ENCODE data around the gene RAD1. TPM values are rescaled to one million over a fixed set of nuclear protein-coding genes. Genes with fewer than 3 reads are reported as not detected.

The RAD1 gene, protein sequence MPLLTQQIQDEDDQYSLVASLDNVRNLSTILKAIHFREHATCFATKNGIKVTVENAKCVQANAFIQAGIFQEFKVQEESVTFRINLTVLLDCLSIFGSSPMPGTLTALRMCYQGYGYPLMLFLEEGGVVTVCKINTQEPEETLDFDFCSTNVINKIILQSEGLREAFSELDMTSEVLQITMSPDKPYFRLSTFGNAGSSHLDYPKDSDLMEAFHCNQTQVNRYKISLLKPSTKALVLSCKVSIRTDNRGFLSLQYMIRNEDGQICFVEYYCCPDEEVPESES
- 24.9 TPM for polyA plus RNA-seq (2013, experiment 1 of 2)
- polyA plus RNA-seq (2013, experiment 2 of 2), result 26.3 TPM

DNA sequence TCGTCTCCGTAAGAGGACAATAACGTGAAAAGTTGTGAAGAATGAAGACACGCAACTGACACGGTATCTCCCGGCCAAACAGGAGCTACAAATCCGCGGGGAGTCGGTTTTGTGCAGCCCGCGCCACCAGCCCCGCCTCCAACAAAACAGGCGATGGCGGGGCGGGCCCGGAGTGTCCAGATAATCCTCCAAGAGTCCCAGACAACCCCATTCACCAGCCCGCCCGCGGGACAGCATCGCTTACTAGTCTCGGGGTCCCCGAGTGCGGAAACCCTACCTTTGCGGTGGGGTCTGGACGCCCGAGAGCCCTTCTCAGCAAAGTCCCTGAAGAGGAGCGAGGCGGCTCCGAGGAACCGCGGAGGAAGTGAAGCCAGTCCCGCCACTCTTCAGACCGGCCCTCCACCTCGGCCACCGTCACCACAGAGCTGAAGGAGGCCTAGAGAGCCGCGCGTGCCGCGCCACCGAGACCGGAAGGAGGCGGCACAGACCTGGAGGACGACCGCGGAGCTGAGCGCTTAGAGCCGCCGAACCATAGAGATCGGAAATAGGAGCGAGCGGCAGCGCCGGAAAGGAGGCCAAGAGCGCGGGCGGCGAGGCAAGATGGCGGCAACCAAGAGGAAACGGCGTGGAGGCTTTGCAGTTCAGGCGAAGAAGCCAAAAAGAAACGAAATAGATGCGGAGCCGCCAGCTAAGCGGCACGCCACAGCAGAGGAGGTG lies at the start of gene RAD1, which contains the start of gene BRIX1:
Gene RAD1, minus strand, starts transcription at position 366 of the 717 bp plus-strand sequence. CDS start 612 bp downstream, outside the sequence.
Gene BRIX1, plus strand, starts transcription at position 573 of the 717 bp plus-strand sequence. Its CDS starts 28 bp downstream, at position 601.
- no peak within 1 kb of the TSS for H4K91ac ChIP-seq (ENCODE audit: low read depth, low read length, poor library complexity)
- peak within 1 kb of the TSS; percentile 86 for H4K8ac ChIP-seq (ENCODE audit: low read depth, low read length)
- peak within 1 kb of the TSS; percentile 56 for H3K14ac ChIP-seq (ENCODE audit: low read length)
- peaks cover 4 to 8% of the 10 kb centered on the region in 2 donors for H3K4me1 ChIP-seq (ENCODE audit: control insufficient read depth in 2 of 2, insufficient read depth in 1 of 2, low read depth in 1 of 2, low read length in 2 of 2)
- H3K27me3 ChIP-seq (ENCODE audit: control insufficient read depth in 3 of 3, insufficient read depth in 3 of 3, low read depth in 1 of 3, low read length in 3 of 3), result no peaks in the 10 kb centered on the region
- H3K36me3 ChIP-seq (replicated peaks in 1 of 2; ENCODE audit: control insufficient read depth in 2 of 2, insufficient read depth in 2 of 2, low read length in 2 of 2), result peaks cover 7 to 61% of the 10 kb centered on the region in 2 donors
- H2AK5ac ChIP-seq (ENCODE audit: low read depth, low read length), result peak within 1 kb of the TSS; percentile 65
- no peak within 1 kb of the TSS for H2BK12ac ChIP-seq (ENCODE audit: low read length)
- peak within 1 kb of the TSS; percentile 95 for H2BK5ac ChIP-seq (ENCODE audit: low read length)
- H3K4me3 ChIP-seq (ENCODE audit: low read length in 2 of 2), result peak within 1 kb of the TSS; percentile 94 to 95
- H3K4ac ChIP-seq (ENCODE audit: low read length), result no peak within 1 kb of the TSS
- H3K9ac ChIP-seq (ENCODE audit: low read depth, low read length, poor library complexity), result peak within 1 kb of the TSS; percentile 97
- H3K79me1 ChIP-seq (ENCODE audit: low read depth, low read length), result peaks cover 5% of the 10 kb centered on the region
- H3K9me3 ChIP-seq (replicated peaks in 1 of 2; ENCODE audit: control insufficient read depth in 2 of 2, insufficient read depth in 1 of 2, low read depth in 1 of 2, low read length in 2 of 2), result no peaks in the 10 kb centered on the region
- peak within 1 kb of the TSS; percentile 95 for H2AFZ ChIP-seq (ENCODE audit: low read length)
- peak within 1 kb of the TSS; percentile 88 for H3K27ac ChIP-seq (replicated peaks; ENCODE audit: low read length)
- H3K4me2 ChIP-seq (ENCODE audit: insufficient read depth, low read length, poor library complexity, severe bottlenecking), result peak within 1 kb of the TSS; percentile 84
- no CpG with 5 or more reads among the region's 67 CpGs for WGBS, 2 donors (ENCODE audit: extremely low coverage in 2 of 2, insufficient read length in 2 of 2, insufficient replicate concordance in 1 of 2)
- peak within 1 kb of the TSS; percentile 49 for H2BK15ac ChIP-seq (ENCODE audit: low read length)
- H3K23ac ChIP-seq (ENCODE audit: low read depth, low read length, poor library complexity), result peak within 1 kb of the TSS; percentile 97
- DNase-seq (ENCODE audit: low spot score), result peak; percentile 93
- H3K18ac ChIP-seq (ENCODE audit: low read length), result peak within 1 kb of the TSS; percentile 97
- H2BK120ac ChIP-seq (ENCODE audit: low read depth, low read length), result no peak within 1 kb of the TSS

DNA sequence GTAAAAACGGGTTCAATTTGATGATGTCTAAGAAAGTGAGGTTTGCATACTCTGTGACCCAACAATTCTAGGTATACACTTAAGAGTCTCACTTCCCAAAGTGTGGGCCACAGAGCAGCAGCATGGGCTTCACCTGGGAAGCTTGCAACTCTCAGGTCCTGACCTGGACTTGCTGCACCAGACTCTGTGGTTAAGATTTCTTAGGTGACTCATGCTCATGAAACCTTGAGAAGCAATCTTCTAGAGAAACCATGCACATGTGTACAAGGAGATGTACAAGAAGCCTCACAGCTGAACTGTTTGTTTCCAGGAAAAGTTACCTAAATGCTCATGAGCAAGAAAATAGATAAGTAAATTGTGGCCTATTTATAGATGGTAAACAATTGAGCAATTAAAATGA lies 44.0 kb upstream of the RAD1 start:
- Histone ChIP-seq H3K27me3 (ENCODE audit: control insufficient read depth in 3 of 3, insufficient read depth in 3 of 3, low read depth in 1 of 3, low read length in 3 of 3) (no peaks in the 10 kb centered on the region), H3K36me3 (replicated peaks in 1 of 2; ENCODE audit: control insufficient read depth in 2 of 2, insufficient read depth in 2 of 2, low read length in 2 of 2) (peaks cover 2 to 32% of the 10 kb centered on the region in 2 donors), H2BK5ac (ENCODE audit: low read length) (no peak overlapping the region), H3K9me3 (replicated peaks in 1 of 2; ENCODE audit: control insufficient read depth in 2 of 2, insufficient read depth in 1 of 2, low read depth in 1 of 2, low read length in 2 of 2) (no peaks in the 10 kb centered on the region), H3K4me3 (ENCODE audit: low read length in 2 of 2) (no peak overlapping the region), H2AFZ (ENCODE audit: low read length) (no peak overlapping the region), H3K4me2 (ENCODE audit: insufficient read depth, low read length, poor library complexity, severe bottlenecking) (no peak overlapping the region), H2BK120ac (ENCODE audit: low read depth, low read length) (no peak overlapping the region), H3K4me1 (ENCODE audit: control insufficient read depth in 2 of 2, insufficient read depth in 1 of 2, low read depth in 1 of 2, low read length in 2 of 2) (no peaks in the 10 kb centered on the region), H2AK5ac (ENCODE audit: low read depth, low read length) (no peak overlapping the region), H2BK12ac (ENCODE audit: low read length) (no peak overlapping the region), H3K14ac (ENCODE audit: low read length) (no peak overlapping the region), H4K8ac (ENCODE audit: low read depth, low read length) (no peak overlapping the region), H3K27ac (replicated peaks; ENCODE audit: low read length) (no peak overlapping the region), H3K4ac (ENCODE audit: low read length) (no peak overlapping the region), H3K9ac (ENCODE audit: low read depth, low read length, poor library complexity) (no peak overlapping the region), H2BK15ac (ENCODE audit: low read length) (no peak overlapping the region), H4K91ac (ENCODE audit: low read depth, low read length, poor library complexity) (no peak overlapping the region), H3K18ac (ENCODE audit: low read length) (no peak overlapping the region), H3K23ac (ENCODE audit: low read depth, low read length, poor library complexity) (no peak overlapping the region), H3K79me1 (ENCODE audit: low read depth, low read length) (no peaks in the 10 kb centered on the region)
- no peak for DNase-seq (ENCODE audit: low spot score)
- no CpG with 5 or more reads among the region's 1 CpG for WGBS, 2 donors (ENCODE audit: extremely low coverage in 2 of 2, insufficient read length in 2 of 2, insufficient replicate concordance in 1 of 2)

DNA sequence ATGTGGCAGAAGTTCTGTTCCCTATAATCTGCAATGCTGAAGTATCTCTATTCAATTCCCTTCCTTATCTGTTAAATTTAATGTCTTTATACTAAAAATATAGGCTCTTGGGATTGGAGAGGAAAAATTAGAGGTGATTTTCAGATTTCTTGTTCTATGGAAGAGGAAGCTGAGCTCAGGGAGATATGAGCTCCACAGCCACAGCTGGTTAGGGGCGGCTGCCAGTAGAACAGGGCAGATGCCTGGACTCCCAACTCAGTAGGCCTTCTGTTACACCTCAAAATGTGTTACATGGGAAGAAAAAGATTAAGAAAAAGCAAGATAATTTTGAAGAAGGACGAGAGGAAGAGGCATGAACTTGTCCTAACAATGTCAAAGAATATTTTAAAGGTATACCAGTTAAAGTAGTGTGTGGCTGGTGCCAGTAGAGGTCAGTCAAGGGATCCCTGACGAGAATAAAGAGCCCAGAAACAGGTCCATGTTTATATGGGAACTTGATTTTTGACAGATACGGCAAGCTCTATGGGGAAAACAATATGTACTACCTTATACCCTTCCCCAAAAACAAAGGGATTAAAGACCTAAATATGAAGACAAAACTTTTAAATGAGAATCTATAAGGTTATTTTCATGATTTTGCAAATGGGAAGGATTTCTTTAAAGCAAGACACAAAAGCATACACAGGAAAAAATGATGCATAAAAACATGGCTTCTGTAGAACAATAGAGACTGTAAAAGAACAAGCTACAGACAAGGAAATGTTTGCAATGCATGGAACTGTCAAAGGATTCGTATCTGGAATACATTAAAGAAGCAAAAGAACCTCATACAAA lies 42.8 kb upstream of the RAD1 start:
- H3K9me3 ChIP-seq (replicated peaks in 1 of 2; ENCODE audit: control insufficient read depth in 2 of 2, insufficient read depth in 1 of 2, low read depth in 1 of 2, low read length in 2 of 2), result no peaks in the 10 kb centered on the region
- DNase-seq (ENCODE audit: low spot score), result peak; percentile 2
- no peak overlapping the region for H4K91ac ChIP-seq (ENCODE audit: low read depth, low read length, poor library complexity)
- no peak overlapping the region for H3K4ac ChIP-seq (ENCODE audit: low read length)
- no peak overlapping the region for H2BK5ac ChIP-seq (ENCODE audit: low read length)
- no peak overlapping the region for H3K14ac ChIP-seq (ENCODE audit: low read length)
- H3K79me1 ChIP-seq (ENCODE audit: low read depth, low read length), result no peaks in the 10 kb centered on the region
- no peak overlapping the region for H2BK12ac ChIP-seq (ENCODE audit: low read length)
- no peaks in the 10 kb centered on the region for H3K27me3 ChIP-seq (ENCODE audit: control insufficient read depth in 3 of 3, insufficient read depth in 3 of 3, low read depth in 1 of 3, low read length in 3 of 3)
- no peak overlapping the region for H3K18ac ChIP-seq (ENCODE audit: low read length)
- no peak overlapping the region for H2BK15ac ChIP-seq (ENCODE audit: low read length)
- no peak overlapping the region for H4K8ac ChIP-seq (ENCODE audit: low read depth, low read length)
- no peak overlapping the region for H3K27ac ChIP-seq (replicated peaks; ENCODE audit: low read length)
- H3K9ac ChIP-seq (ENCODE audit: low read depth, low read length, poor library complexity), result no peak overlapping the region
- no peak overlapping the region for H3K4me3 ChIP-seq (ENCODE audit: low read length in 2 of 2)
- H2AFZ ChIP-seq (ENCODE audit: low read length), result no peak overlapping the region
- no peak overlapping the region for H2AK5ac ChIP-seq (ENCODE audit: low read depth, low read length)
- H3K4me2 ChIP-seq (ENCODE audit: insufficient read depth, low read length, poor library complexity, severe bottlenecking), result no peak overlapping the region
- no peak overlapping the region for H3K23ac ChIP-seq (ENCODE audit: low read depth, low read length, poor library complexity)
- WGBS, 2 donors (ENCODE audit: extremely low coverage in 2 of 2, insufficient read length in 2 of 2, insufficient replicate concordance in 1 of 2), result no CpG with 5 or more reads among the region's 5 CpGs
- no peaks in the 10 kb centered on the region for H3K4me1 ChIP-seq (ENCODE audit: control insufficient read depth in 2 of 2, insufficient read depth in 1 of 2, low read depth in 1 of 2, low read length in 2 of 2)
- H3K36me3 ChIP-seq (replicated peaks in 1 of 2; ENCODE audit: control insufficient read depth in 2 of 2, insufficient read depth in 2 of 2, low read length in 2 of 2), result peaks cover 2 to 45% of the 10 kb centered on the region in 2 donors
- no peak overlapping the region for H2BK120ac ChIP-seq (ENCODE audit: low read depth, low read length)

All from neuronal stem cell (in vitro differentiated cells).